ENCODE results near the gene SDF4.

GRCh38 chr1:1167841-1168450, 63.9 kb downstream of the SDF4 start:
- no peak for TF ChIP-seq ATF3 (IDR thresholded peaks at IDR 0.05; ENCODE audit: insufficient read depth, low read depth, low read length)
- no peak for TF ChIP-seq EP300 (IDR thresholded peaks at IDR 0.05; ENCODE audit: borderline replicate concordance in 1 of 2, low read depth in 2 of 2, low read length in 2 of 2)
- TF ChIP-seq EZH2 (IDR thresholded peaks at IDR 0.05; ENCODE audit: low read depth, low read length, severe bottlenecking): no peak
- no peak for TF ChIP-seq CTCF (IDR thresholded peaks at IDR 0.05; ENCODE audit: control extremely low read depth in 1 of 3, insufficient read depth in 1 of 3, low read depth in 1 of 3, low read length in 3 of 3)
- no peak for TF ChIP-seq RFX5 (IDR thresholded peaks at IDR 0.05; ENCODE audit: borderline replicate concordance, low read depth, low read length)
- no peak for TF ChIP-seq HDAC6 (IDR thresholded peaks at IDR 0.05; ENCODE audit: low read depth, low read length)
- TF ChIP-seq SP1 (IDR thresholded peaks at IDR 0.05; ENCODE audit: low read depth, low read length): no peak
- no peak for TF ChIP-seq NRF1 (IDR thresholded peaks at IDR 0.05; ENCODE audit: low read depth, low read length)
- TF ChIP-seq USF2 (IDR thresholded peaks at IDR 0.05; ENCODE audit: low read length): no peak
- no peak for TF ChIP-seq POLR2AphosphoS5 (IDR thresholded peaks at IDR 0.05; ENCODE audit: low read depth, low read length)
- no peak for TF ChIP-seq SUZ12 (IDR thresholded peaks at IDR 0.05; ENCODE audit: low read length)

All from H1 (cell line).